Measurements from ENCODE around the gene MINDY4B.

The MINDY4B gene

GRCh38 chr3:150830745-150831144 lies 74.5 kb downstream of the MINDY4B start:
- no peak for FAIRE-seq
- no peak for TF ChIP-seq TAF1 (IDR thresholded peaks at IDR 0.05; ENCODE audit: borderline replicate concordance, low read depth, low read length)
- TF ChIP-seq POLR2A (IDR thresholded peaks at IDR 0.05; ENCODE audit: low read depth, low read length) = no peak
- TF ChIP-seq POLR2AphosphoS5 (IDR thresholded peaks at IDR 0.05; ENCODE audit: low read depth, low read length) = no peak
- no peak for DNase-seq (ENCODE audit: insufficient read length)

GRCh38 chr3:150830094-150830681 lies 75.1 kb downstream of the MINDY4B start:
- DNase-seq (ENCODE audit: insufficient read length) = no peak
- TF ChIP-seq POLR2A (IDR thresholded peaks at IDR 0.05; ENCODE audit: low read depth, low read length) (no peak), TAF1 (IDR thresholded peaks at IDR 0.05; ENCODE audit: borderline replicate concordance, low read depth, low read length) (no peak), POLR2AphosphoS5 (IDR thresholded peaks at IDR 0.05; ENCODE audit: low read depth, low read length) (no peak)
- FAIRE-seq = no peak

- TF ChIP-seq POLR2AphosphoS5 (IDR thresholded peaks at IDR 0.05; ENCODE audit: low read depth, low read length) (no peak), TAF1 (IDR thresholded peaks at IDR 0.05; ENCODE audit: borderline replicate concordance, low read depth, low read length) (no peak), POLR2A (IDR thresholded peaks at IDR 0.05; ENCODE audit: low read depth, low read length) (no peak)
- FAIRE-seq (no peak), DNase-seq (ENCODE audit: insufficient read length) (no peak)
Measured at GRCh38 chr3:150829408-150829807, 75.8 kb downstream of the MINDY4B start.

- no peak for FAIRE-seq
- no peak for TF ChIP-seq POLR2AphosphoS5 (IDR thresholded peaks at IDR 0.05; ENCODE audit: low read depth, low read length)
- no peak for TF ChIP-seq POLR2A (IDR thresholded peaks at IDR 0.05; ENCODE audit: low read depth, low read length)
- no peak for TF ChIP-seq TAF1 (IDR thresholded peaks at IDR 0.05; ENCODE audit: borderline replicate concordance, low read depth, low read length)
- no peak for DNase-seq (ENCODE audit: insufficient read length)
Measured at GRCh38 chr3:150828997-150829396, 76.2 kb downstream of the MINDY4B start.

- no peak for DNase-seq (ENCODE audit: insufficient read length)
- no peak for FAIRE-seq
- TF ChIP-seq POLR2AphosphoS5 (IDR thresholded peaks at IDR 0.05; ENCODE audit: low read depth, low read length) (no peak), TAF1 (IDR thresholded peaks at IDR 0.05; ENCODE audit: borderline replicate concordance, low read depth, low read length) (no peak), POLR2A (IDR thresholded peaks at IDR 0.05; ENCODE audit: low read depth, low read length) (no peak)
Measured at GRCh38 chr3:150828261-150828660, 77.0 kb downstream of the MINDY4B start.

GRCh38 chr3:150826466-150827282 lies 78.6 kb downstream of the MINDY4B start:
- no peak for FAIRE-seq
- TF ChIP-seq POLR2AphosphoS5 (IDR thresholded peaks at IDR 0.05; ENCODE audit: low read depth, low read length) (no peak), POLR2A (IDR thresholded peaks at IDR 0.05; ENCODE audit: low read depth, low read length) (no peak), TAF1 (IDR thresholded peaks at IDR 0.05; ENCODE audit: borderline replicate concordance, low read depth, low read length) (no peak)
- no peak for DNase-seq (ENCODE audit: insufficient read length)

GRCh38 chr3:150825916-150826377 lies 79.3 kb downstream of the MINDY4B start:
- FAIRE-seq (no peak), DNase-seq (ENCODE audit: insufficient read length) (no peak)
- no peak for TF ChIP-seq POLR2AphosphoS5 (IDR thresholded peaks at IDR 0.05; ENCODE audit: low read depth, low read length)
- TF ChIP-seq TAF1 (IDR thresholded peaks at IDR 0.05; ENCODE audit: borderline replicate concordance, low read depth, low read length) = no peak
- TF ChIP-seq POLR2A (IDR thresholded peaks at IDR 0.05; ENCODE audit: low read depth, low read length) = no peak

- TF ChIP-seq TAF1 (IDR thresholded peaks at IDR 0.05; ENCODE audit: borderline replicate concordance, low read depth, low read length) = no peak
- no peak for TF ChIP-seq POLR2AphosphoS5 (IDR thresholded peaks at IDR 0.05; ENCODE audit: low read depth, low read length)
- FAIRE-seq (no peak), DNase-seq (ENCODE audit: insufficient read length) (no peak)
Measured at GRCh38 chr3:150825192-150825915, 79.9 kb downstream of the MINDY4B start.

GRCh38 chr3:150823277-150823676 lies 82.0 kb downstream of the MINDY4B start:
- TF ChIP-seq POLR2A (IDR thresholded peaks at IDR 0.05; ENCODE audit: low read depth, low read length) = no peak
- no peak for TF ChIP-seq POLR2AphosphoS5 (IDR thresholded peaks at IDR 0.05; ENCODE audit: low read depth, low read length)
- TF ChIP-seq TAF1 (IDR thresholded peaks at IDR 0.05; ENCODE audit: borderline replicate concordance, low read depth, low read length) = no peak
- FAIRE-seq (no peak), DNase-seq (ENCODE audit: insufficient read length) (no peak)

GRCh38 chr3:150822636-150823035 lies 82.6 kb downstream of the MINDY4B start:
- TF ChIP-seq POLR2A (IDR thresholded peaks at IDR 0.05; ENCODE audit: low read depth, low read length) (no peak), POLR2AphosphoS5 (IDR thresholded peaks at IDR 0.05; ENCODE audit: low read depth, low read length) (no peak), TAF1 (IDR thresholded peaks at IDR 0.05; ENCODE audit: borderline replicate concordance, low read depth, low read length) (no peak)
- no peak for DNase-seq (ENCODE audit: insufficient read length)
- no peak for FAIRE-seq

Data from GM12892 (cell line).